PFSK-1 (cell line): ENCODE data around the gene NOC2L.

Source experiments
- POLR2AphosphoS5 ChIP-seq: IDR thresholded peaks from 2 replicates; pipeline ENCODE4 v1.6.1; 2012; ENCODE audit warnings: low read depth, mild to moderate bottlenecking, control low read depth, low read length, moderate library complexity
- REST ChIP-seq, 2 experiments: IDR thresholded peaks; 2 replicates each; pipeline versions ENCODE4 v1.6.1 to v1.8.0; 2011 to 2012; ENCODE audit warnings: low read depth in 2 of 2, low read length in 2 of 2, control low read depth in 1 of 2, inconsistent platforms in 1 of 2, mild to moderate bottlenecking in 1 of 2, moderate library complexity in 1 of 2; ENCODE audit not compliant: insufficient read depth in 1 of 2
- SIN3A ChIP-seq: IDR thresholded peaks from 2 replicates; pipeline ENCODE4 v1.6.1; 2012; ENCODE audit warnings: mild to moderate bottlenecking, low read length, moderate library complexity, borderline replicate concordance; ENCODE audit not compliant: insufficient read depth
- TAF1 ChIP-seq: IDR thresholded peaks from 2 replicates; pipeline ENCODE4 v1.6.1; 2012; ENCODE audit warnings: low read length, control low read depth, borderline replicate concordance; ENCODE audit not compliant: insufficient read depth

DNA sequence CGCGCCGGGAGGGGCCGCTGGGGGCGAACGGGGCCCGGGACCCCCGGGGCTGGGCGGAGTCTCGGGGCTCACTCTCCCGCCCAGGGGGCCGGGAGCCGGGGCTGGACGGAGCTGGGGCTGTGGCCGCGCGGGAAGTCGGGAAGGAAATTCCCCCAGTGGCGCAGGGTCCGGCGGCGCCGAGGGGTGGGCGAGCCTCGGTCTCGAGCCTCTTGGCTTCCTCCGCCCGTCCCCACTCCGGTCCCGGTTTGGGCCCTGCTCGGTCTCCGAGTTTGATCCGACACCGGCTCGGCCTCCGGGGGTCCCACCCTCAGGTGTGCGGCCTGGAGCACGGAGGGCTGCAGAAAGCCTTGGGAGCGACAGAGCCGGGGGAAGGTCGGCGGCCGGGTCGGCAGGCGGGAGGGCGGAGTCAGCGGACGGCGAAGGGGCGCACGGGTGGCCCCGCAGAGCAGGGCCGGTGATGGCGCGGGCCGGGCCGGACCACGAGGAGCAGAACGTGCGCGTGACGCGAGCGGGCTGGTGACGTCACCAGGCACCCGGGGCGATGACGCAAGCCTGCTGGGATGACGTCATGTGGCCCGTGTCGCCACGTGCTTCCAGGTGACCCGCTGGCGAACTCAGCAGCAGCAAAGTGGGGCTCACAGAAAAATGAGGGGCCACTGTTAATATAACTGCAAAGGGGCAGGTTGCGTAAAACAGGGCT is 41.5 kb upstream of the NOC2L start:
- TF ChIP-seq POLR2AphosphoS5 (no peak), REST (IDR thresholded peaks at IDR 0.05; ENCODE audit: insufficient read depth in 1 of 2, low read depth in 2 of 2, low read length in 2 of 2) (no peak), TAF1 (no peak), SIN3A (no peak)
